NCI-H2171 (cell line): ENCODE results near the gene BOC.
A peak's percentile ranks its signal among the peaks of the same experiment; 100 is the strongest.

ENCODE experiments used
- DNase-seq: peaks from one replicate; lab custom pipeline; 2025; lab: John Stamatoyannopoulos, UW

Gene BOC

GRCh38 chr3:113222451-113223086 is 11.2 kb downstream of the BOC start:
- DNase-seq = peak; percentile 57

- no peak for DNase-seq
Measured at GRCh38 chr3:113223475-113224281, 12.3 kb downstream of the BOC start.

GRCh38 chr3:113225286-113225685 is 13.9 kb downstream of the BOC start:
- DNase-seq = no peak

- no peak for DNase-seq
Measured at GRCh38 chr3:113226491-113226890, 15.1 kb downstream of the BOC start.

GRCh38 chr3:113227146-113227545 is 15.8 kb downstream of the BOC start:
- DNase-seq = no peak

- no peak for DNase-seq
Measured at GRCh38 chr3:113228498-113229286, 17.3 kb downstream of the BOC start.

GRCh38 chr3:113231391-113231790 is 20.0 kb downstream of the BOC start:
- DNase-seq = no peak

- DNase-seq = peak; percentile 65
Measured at GRCh38 chr3:113231827-113232253, 20.5 kb downstream of the BOC start.

- no peak for DNase-seq
Measured at GRCh38 chr3:113232342-113232741, 21.0 kb downstream of the BOC start.

GRCh38 chr3:113233497-113233896 is 22.1 kb downstream of the BOC start:
- DNase-seq = no peak

GRCh38 chr3:113234028-113234427 is 22.7 kb downstream of the BOC start:
- DNase-seq = no peak

- no peak for DNase-seq
Measured at GRCh38 chr3:113234688-113235260, 23.4 kb downstream of the BOC start.

GRCh38 chr3:113238503-113238902 is 27.1 kb downstream of the BOC start:
- no peak for DNase-seq

- DNase-seq = no peak
Measured at GRCh38 chr3:113240841-113241240, 29.5 kb downstream of the BOC start.

- DNase-seq = no peak
Measured at GRCh38 chr3:113241292-113242095, 30.1 kb downstream of the BOC start.

GRCh38 chr3:113242096-113242581 is 30.8 kb downstream of the BOC start:
- DNase-seq = no peak

- DNase-seq = no peak
Measured at GRCh38 chr3:113243071-113243470, 31.7 kb downstream of the BOC start.

- DNase-seq = peak; percentile 73
Measured at GRCh38 chr3:113243846-113244245, 32.5 kb downstream of the BOC start.

- no peak for DNase-seq
Measured at GRCh38 chr3:113245761-113246161, 34.4 kb downstream of the BOC start.

- DNase-seq = no peak
Measured at GRCh38 chr3:113247068-113247467, 35.7 kb downstream of the BOC start.

GRCh38 chr3:113247675-113248458 is 36.5 kb downstream of the BOC start:
- DNase-seq = no peak
